ENCODE data around the gene LRIG2. TPM values are rescaled to one million over a fixed set of nuclear protein-coding genes. Genes with fewer than 3 reads are reported as not detected.
A peak's percentile ranks its signal among the peaks of the same experiment; 100 is the strongest.
"Not testable (repeated sequence)": the region's sequence is repeated elsewhere in the genome, so short reads cannot be mapped to it uniquely, and the experiment has no call there.

LRIG2 gene
- total and polyA plus RNA-seq, 5 donors from 2014 or later, result 2.4 to 31.1 (median 5.8) TPM

DNA sequence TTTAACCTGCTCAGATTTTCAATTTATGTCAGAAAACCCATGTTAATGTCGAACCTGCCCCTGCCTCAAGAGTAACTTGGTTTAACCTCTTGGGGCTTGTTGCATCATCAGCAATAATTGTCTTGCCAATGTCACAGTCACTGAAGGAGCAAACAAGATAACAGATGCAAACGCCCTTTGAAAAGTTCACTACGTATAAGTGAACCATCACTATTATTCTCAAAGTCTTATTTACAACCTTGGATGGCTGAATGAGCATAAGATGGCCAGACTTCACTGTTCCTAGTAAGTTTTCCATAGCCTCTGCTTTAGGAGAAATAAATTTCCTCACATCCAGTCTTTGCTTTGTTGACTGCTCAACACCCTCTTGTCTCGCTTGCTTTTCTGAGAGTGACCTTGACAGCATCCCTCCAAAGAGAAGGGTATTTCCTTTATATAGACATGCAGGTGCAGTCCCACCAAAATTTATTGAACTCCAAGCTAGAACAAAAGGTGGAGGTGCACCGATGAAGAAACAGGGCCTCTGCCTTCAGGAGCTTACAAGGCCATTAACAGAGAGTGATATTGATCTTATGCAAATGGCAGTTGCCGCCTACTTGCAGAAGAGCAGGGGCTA is 749 bp upstream of the LRIG2 start:
- H3K27ac Mint-ChIP-seq, result peak overlapping the region; percentile 84 to 98 (median 96)
- ATAC-seq (ENCODE audit: low read depth in 2 of 2), result no peak
- no peaks in the 10 kb centered on the region for H3K9me3 ChIP-seq (ENCODE audit: control insufficient read depth in 2 of 2, low read length in 2 of 2)
- peaks cover 36% of the 10 kb centered on the region for H3K4me1 ChIP-seq (ENCODE audit: control insufficient read depth, insufficient read depth, low read length, poor library complexity, severe bottlenecking)
- no peaks in the 10 kb centered on the region for H3K27me3 ChIP-seq (ENCODE audit: control insufficient read depth, insufficient read depth, low read length)
- DNase-seq, result no peak
- no peaks in the 10 kb centered on the region for H3K9me3 Mint-ChIP-seq
- peaks cover 19 to 51% (median 30%) of the 10 kb centered on the region in 4 donors for H3K4me1 Mint-ChIP-seq
- no peaks in the 10 kb centered on the region for H3K27me3 Mint-ChIP-seq
- peak overlapping the region; percentile 90 for H3K4me3 ChIP-seq (ENCODE audit: low read depth, low read length)
- H3K36me3 ChIP-seq (ENCODE audit: control insufficient read depth, insufficient read depth, low read length), result no peaks in the 10 kb centered on the region
- no peaks in the 10 kb centered on the region for H3K36me3 Mint-ChIP-seq
- peak overlapping the region; percentile 97 to 99 (median 98) for H3K4me3 Mint-ChIP-seq
- H3K27ac ChIP-seq (ENCODE audit: insufficient read depth, low read length, poor library complexity, severe bottlenecking), result peak overlapping the region; percentile 86

DNA sequence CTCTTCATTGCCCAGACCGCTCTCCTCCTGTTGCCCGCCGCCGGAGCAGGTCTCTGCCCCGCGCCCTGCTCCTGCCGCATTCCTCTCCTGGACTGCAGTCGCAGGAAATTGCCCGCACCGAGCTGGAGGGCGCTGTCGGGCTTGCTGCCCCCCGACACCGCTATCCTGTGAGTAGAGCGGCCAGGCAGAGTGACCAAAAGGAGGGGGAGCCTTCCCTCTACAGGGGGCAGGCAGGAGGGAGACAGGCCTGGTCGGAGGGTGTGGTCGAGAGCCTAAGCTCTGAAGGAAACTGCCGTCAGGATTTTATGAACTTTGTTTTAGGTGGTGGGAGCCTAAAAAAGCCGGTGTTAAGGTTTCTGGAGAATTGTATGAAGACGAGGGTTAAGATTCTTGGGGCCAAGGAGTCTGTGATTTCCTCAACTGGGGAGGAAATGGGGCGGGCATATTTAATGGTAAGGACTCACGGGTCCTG is 517 bp downstream of the LRIG2 start:
- H3K27me3 Mint-ChIP-seq, result no peaks in the 10 kb centered on the region
- Histone ChIP-seq H3K4me3 (ENCODE audit: low read depth, low read length) (peak overlapping the region; percentile 90), H3K36me3 (ENCODE audit: control insufficient read depth, insufficient read depth, low read length) (no peaks in the 10 kb centered on the region), H3K4me1 (ENCODE audit: control insufficient read depth, insufficient read depth, low read length, poor library complexity, severe bottlenecking) (peaks cover 36% of the 10 kb centered on the region), H3K27ac (ENCODE audit: insufficient read depth, low read length, poor library complexity, severe bottlenecking) (peak overlapping the region; percentile 86), H3K27me3 (ENCODE audit: control insufficient read depth, insufficient read depth, low read length) (no peaks in the 10 kb centered on the region), H3K9me3 (ENCODE audit: control insufficient read depth in 2 of 2, low read length in 2 of 2) (no peaks in the 10 kb centered on the region)
- ATAC-seq (ENCODE audit: low read depth in 2 of 2) (no peak), DNase-seq (no peak)
- no peaks in the 10 kb centered on the region for H3K9me3 Mint-ChIP-seq
- H3K4me3 Mint-ChIP-seq, result peak overlapping the region; percentile 97 to 99 (median 98)
- peak overlapping the region; percentile 84 to 98 (median 96) for H3K27ac Mint-ChIP-seq
- peaks cover 12% of the 10 kb centered on the region for H3K36me3 Mint-ChIP-seq
- H3K4me1 Mint-ChIP-seq, result peaks cover 19 to 54% (median 29%) of the 10 kb centered on the region in 4 donors

DNA sequence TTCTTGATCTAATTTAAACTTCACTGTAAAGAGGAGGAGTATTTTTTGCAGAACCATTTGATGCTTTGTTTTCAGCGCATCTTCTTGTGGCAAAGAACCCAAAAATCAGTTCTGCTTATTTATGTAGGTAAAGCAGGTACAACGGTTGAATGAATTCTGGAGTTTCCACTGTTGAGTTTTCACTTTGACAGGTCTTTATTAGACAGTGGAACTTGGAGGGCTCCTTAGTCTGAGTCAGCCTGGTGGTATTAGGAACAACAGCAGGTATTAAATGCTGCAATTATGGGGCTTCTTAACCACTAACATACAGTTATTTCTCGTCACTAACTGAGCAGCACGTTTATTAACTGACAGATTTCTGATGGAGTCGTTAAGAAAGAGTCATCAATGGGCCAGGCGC is 1.2 kb downstream of the LRIG2 start:
- H3K27ac Mint-ChIP-seq, result peak overlapping the region; percentile 84 to 98 (median 96)
- H3K27me3 ChIP-seq (ENCODE audit: control insufficient read depth, insufficient read depth, low read length), result no peaks in the 10 kb centered on the region
- ATAC-seq (ENCODE audit: low read depth in 2 of 2) (no peak), DNase-seq (no peak)
- H3K4me3 ChIP-seq (ENCODE audit: low read depth, low read length), result peak overlapping the region; percentile 90
- peaks cover 4% of the 10 kb centered on the region for H3K36me3 ChIP-seq (ENCODE audit: control insufficient read depth, insufficient read depth, low read length)
- H3K4me1 ChIP-seq (ENCODE audit: control insufficient read depth, insufficient read depth, low read length, poor library complexity, severe bottlenecking), result peaks cover 36% of the 10 kb centered on the region
- H3K36me3 Mint-ChIP-seq, result peaks cover 12% of the 10 kb centered on the region
- peaks cover 19 to 54% (median 29%) of the 10 kb centered on the region in 4 donors for H3K4me1 Mint-ChIP-seq
- no peaks in the 10 kb centered on the region for H3K27me3 Mint-ChIP-seq
- H3K4me3 Mint-ChIP-seq, result peak overlapping the region; percentile 97 to 99 (median 98)
- H3K27ac ChIP-seq (ENCODE audit: insufficient read depth, low read length, poor library complexity, severe bottlenecking), result peak overlapping the region; percentile 86
- H3K9me3 Mint-ChIP-seq, result no peaks in the 10 kb centered on the region
- H3K9me3 ChIP-seq (ENCODE audit: control insufficient read depth in 2 of 2, low read length in 2 of 2), result no peaks in the 10 kb centered on the region

DNA sequence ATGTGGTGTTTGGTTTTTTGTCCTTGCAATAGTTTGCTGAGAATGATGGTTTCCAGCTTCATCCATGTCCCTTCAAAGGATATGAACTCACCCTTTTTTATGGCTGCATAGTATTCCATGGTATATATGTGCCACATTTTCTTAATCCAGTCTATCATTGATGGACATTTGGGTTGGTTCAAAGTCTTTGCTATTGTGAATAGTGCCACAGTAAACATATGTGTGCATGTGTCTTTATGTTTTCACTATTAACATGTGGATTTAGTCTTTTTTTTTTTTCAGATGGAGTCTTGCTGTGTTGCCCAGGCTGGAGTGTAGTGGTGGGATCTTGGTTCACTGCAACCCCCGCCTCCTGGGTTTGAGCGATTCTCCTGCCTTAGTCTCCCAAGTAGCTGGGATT is 5.0 kb downstream of the LRIG2 start:
- not testable (repeated sequence) for H3K36me3 ChIP-seq (ENCODE audit: control insufficient read depth, insufficient read depth, low read length); H3K27me3 ChIP-seq (ENCODE audit: control insufficient read depth, insufficient read depth, low read length); H3K4me3 Mint-ChIP-seq; H3K27me3 Mint-ChIP-seq; H3K9me3 ChIP-seq (ENCODE audit: control insufficient read depth in 2 of 2, low read length in 2 of 2); H3K27ac ChIP-seq (ENCODE audit: insufficient read depth, low read length, poor library complexity, severe bottlenecking); H3K4me3 ChIP-seq (ENCODE audit: low read depth, low read length); H3K9me3 Mint-ChIP-seq; DNase-seq; ATAC-seq (ENCODE audit: low read depth in 2 of 2)
- Mint-ChIP-seq H3K27ac (peak overlapping the region in 1 of 3 donors; percentile 31), H3K4me1 (peaks cover 18 to 55% (median 29%) of the 10 kb centered on the region in 4 donors), H3K36me3 (peaks cover 17% of the 10 kb centered on the region)
- peaks cover 27% of the 10 kb centered on the region for H3K4me1 ChIP-seq (ENCODE audit: control insufficient read depth, insufficient read depth, low read length, poor library complexity, severe bottlenecking)

DNA sequence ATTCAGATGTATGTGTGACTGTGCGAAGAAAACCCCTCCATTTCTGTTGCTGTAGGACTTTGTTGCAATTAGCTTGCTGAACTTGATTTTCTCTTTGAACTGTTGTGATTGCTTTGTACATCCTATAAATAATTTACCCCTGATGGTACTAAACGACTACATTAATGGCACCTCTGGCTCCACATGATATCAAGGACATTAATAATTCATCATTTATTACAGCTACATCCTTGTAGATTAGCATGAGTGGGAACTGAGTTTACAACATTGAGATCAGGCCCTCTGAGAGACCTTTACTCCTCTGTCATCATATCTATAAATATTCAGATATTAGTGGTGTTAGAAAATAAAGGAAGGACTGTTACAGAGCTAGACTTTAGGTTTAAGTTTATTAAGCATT is 13.5 kb downstream of the LRIG2 start:
- Histone ChIP-seq H3K27ac (ENCODE audit: insufficient read depth, low read length, poor library complexity, severe bottlenecking) (no peak overlapping the region), H3K4me3 (ENCODE audit: low read depth, low read length) (no peak overlapping the region), H3K4me1 (ENCODE audit: control insufficient read depth, insufficient read depth, low read length, poor library complexity, severe bottlenecking) (peaks cover 5% of the 10 kb centered on the region), H3K36me3 (ENCODE audit: control insufficient read depth, insufficient read depth, low read length) (peaks cover 2% of the 10 kb centered on the region), H3K9me3 (ENCODE audit: control insufficient read depth in 2 of 2, low read length in 2 of 2) (no peaks in the 10 kb centered on the region), H3K27me3 (ENCODE audit: control insufficient read depth, insufficient read depth, low read length) (no peaks in the 10 kb centered on the region)
- DNase-seq, result no peak
- no peaks in the 10 kb centered on the region for H3K27me3 Mint-ChIP-seq
- H3K27ac Mint-ChIP-seq, result no peak overlapping the region
- H3K36me3 Mint-ChIP-seq, result peaks cover 29% of the 10 kb centered on the region
- H3K9me3 Mint-ChIP-seq, result no peaks in the 10 kb centered on the region
- no peak for ATAC-seq (ENCODE audit: low read depth in 2 of 2)
- H3K4me3 Mint-ChIP-seq, result no peak overlapping the region
- peaks cover 32 to 47% (median 41%) of the 10 kb centered on the region in 4 donors for H3K4me1 Mint-ChIP-seq

DNA sequence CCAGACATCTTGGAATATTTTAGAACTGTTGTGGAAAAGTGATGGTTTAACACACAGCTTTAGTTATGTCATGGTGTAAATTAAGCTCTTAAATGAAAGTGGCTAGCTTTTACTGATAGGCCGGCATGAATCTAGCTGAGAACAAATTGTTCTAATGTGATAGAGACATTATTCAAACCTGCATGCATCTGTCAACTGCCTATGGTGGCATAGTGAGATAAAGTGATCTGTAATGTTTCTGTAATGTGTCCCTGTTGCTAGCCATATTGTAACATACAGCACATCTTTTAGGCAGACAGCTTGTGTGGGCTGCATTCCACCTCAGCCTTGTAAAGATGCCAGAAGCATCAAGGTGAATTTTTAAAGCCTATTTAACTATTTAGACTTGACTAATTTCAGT is 16.0 kb downstream of the LRIG2 start:
- Mint-ChIP-seq H3K27me3 (no peaks in the 10 kb centered on the region), H3K36me3 (peaks cover 38% of the 10 kb centered on the region), H3K27ac (no peak overlapping the region), H3K4me1 (peaks cover 35 to 48% (median 40%) of the 10 kb centered on the region in 4 donors), H3K9me3 (no peaks in the 10 kb centered on the region), H3K4me3 (no peak overlapping the region)
- no peak overlapping the region for H3K4me3 ChIP-seq (ENCODE audit: low read depth, low read length)
- no peak for DNase-seq
- no peak for ATAC-seq (ENCODE audit: low read depth in 2 of 2)
- no peak overlapping the region for H3K27ac ChIP-seq (ENCODE audit: insufficient read depth, low read length, poor library complexity, severe bottlenecking)
- H3K4me1 ChIP-seq (ENCODE audit: control insufficient read depth, insufficient read depth, low read length, poor library complexity, severe bottlenecking), result peaks cover 5% of the 10 kb centered on the region
- no peaks in the 10 kb centered on the region for H3K9me3 ChIP-seq (ENCODE audit: control insufficient read depth in 2 of 2, low read length in 2 of 2)
- H3K27me3 ChIP-seq (ENCODE audit: control insufficient read depth, insufficient read depth, low read length), result no peaks in the 10 kb centered on the region
- H3K36me3 ChIP-seq (ENCODE audit: control insufficient read depth, insufficient read depth, low read length), result peaks cover 11% of the 10 kb centered on the region

DNA sequence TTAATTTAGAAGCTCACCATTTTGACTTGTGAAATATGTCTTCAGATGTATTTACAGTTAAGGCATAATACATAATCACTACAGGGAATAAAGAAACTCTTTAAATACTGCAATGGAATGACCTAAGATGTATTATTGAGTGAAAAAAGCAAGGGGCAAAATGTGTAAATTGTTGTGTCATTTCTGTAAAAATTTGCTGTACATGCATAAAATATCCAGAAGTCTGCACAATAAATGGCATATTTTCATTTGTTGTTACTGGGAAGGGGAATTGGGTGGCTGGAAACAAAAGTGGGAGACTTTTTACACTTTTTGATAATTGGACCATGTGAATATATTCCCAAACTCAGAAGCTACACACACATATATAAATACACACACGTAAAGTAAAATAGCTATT is 17.1 kb downstream of the LRIG2 start:
- no peak for DNase-seq
- Mint-ChIP-seq H3K9me3 (no peaks in the 10 kb centered on the region), H3K4me1 (peaks cover 36 to 46% (median 40%) of the 10 kb centered on the region in 4 donors), H3K36me3 (peaks cover 41% of the 10 kb centered on the region), H3K4me3 (no peak overlapping the region), H3K27me3 (no peaks in the 10 kb centered on the region), H3K27ac (no peak overlapping the region)
- Histone ChIP-seq H3K4me3 (ENCODE audit: low read depth, low read length) (no peak overlapping the region), H3K9me3 (ENCODE audit: control insufficient read depth in 2 of 2, low read length in 2 of 2) (no peaks in the 10 kb centered on the region), H3K27ac (ENCODE audit: insufficient read depth, low read length, poor library complexity, severe bottlenecking) (no peak overlapping the region), H3K27me3 (ENCODE audit: control insufficient read depth, insufficient read depth, low read length) (no peaks in the 10 kb centered on the region), H3K36me3 (ENCODE audit: control insufficient read depth, insufficient read depth, low read length) (peaks cover 20% of the 10 kb centered on the region), H3K4me1 (ENCODE audit: control insufficient read depth, insufficient read depth, low read length, poor library complexity, severe bottlenecking) (peaks cover 5% of the 10 kb centered on the region)
- no peak for ATAC-seq (ENCODE audit: low read depth in 2 of 2)

Data from CD4-positive, CD25-positive, alpha-beta regulatory T cell (primary cell).